AG09309 (cell line): ENCODE measurements around the gene APBA1.

Experiments
- DNase-seq: peaks from one replicate; pipeline ENCODE4 v3.0.0-alpha.2; 2010; ENCODE audit warnings: low read depth
- H3K4me3 ChIP-seq: 2 replicates; pipeline ENCODE4 v1.5.1; 2011; ENCODE audit warnings: mild to moderate bottlenecking, low read depth, low read length, moderate library complexity; ENCODE audit not compliant: control insufficient read depth
- CTCF ChIP-seq: IDR thresholded peaks from 2 replicates; pipeline ENCODE4 v1.5.1; 2011; ENCODE audit warnings: mild to moderate bottlenecking, low read depth, low read length, inconsistent platforms; ENCODE audit not compliant: insufficient read depth, control insufficient read depth; ENCODE audit errors: missing control alignments

The APBA1 gene

GRCh38 chr9:69667306-69667705 lies 4.9 kb downstream of the APBA1 start:
- DNase-seq = no peak
- no peak overlapping the region for H3K4me3 ChIP-seq
- no peak for TF ChIP-seq CTCF

- no peak for TF ChIP-seq CTCF
- no peak for DNase-seq
- H3K4me3 ChIP-seq = no peak overlapping the region
Measured at GRCh38 chr9:69660304-69660703, 11.9 kb downstream of the APBA1 start.

- no peak for TF ChIP-seq CTCF
Measured at GRCh38 chr9:69658987-69659675, 13.0 kb downstream of the APBA1 start.

GRCh38 chr9:69657269-69657668 lies 14.9 kb downstream of the APBA1 start:
- H3K4me3 ChIP-seq = no peak overlapping the region
- DNase-seq = no peak
- TF ChIP-seq CTCF = no peak

More at GRCh38 chr9:69658987-69659675, 13.0 kb downstream of the APBA1 start:
- H3K4me3 ChIP-seq = no peak overlapping the region
- DNase-seq = no peak

- no peak for DNase-seq
- no peak overlapping the region for H3K4me3 ChIP-seq
- no peak for TF ChIP-seq CTCF
Measured at GRCh38 chr9:69655065-69655464, 17.1 kb downstream of the APBA1 start.

GRCh38 chr9:69653261-69653660 lies 18.9 kb downstream of the APBA1 start:
- DNase-seq = no peak
- H3K4me3 ChIP-seq = no peak overlapping the region
- no peak for TF ChIP-seq CTCF
